Measurements from ENCODE around the gene ABLIM1. TPM values are rescaled to one million over a fixed set of nuclear protein-coding genes. Genes with fewer than 3 reads are reported as not detected.

Gene ABLIM1
- total and polyA plus RNA-seq, 10 of the 15 experiments (the other 5 are each of a cell fraction or from before 2014, with no cell fraction given): 14.2 to 50.5 (median 28.1) TPM

DNA sequence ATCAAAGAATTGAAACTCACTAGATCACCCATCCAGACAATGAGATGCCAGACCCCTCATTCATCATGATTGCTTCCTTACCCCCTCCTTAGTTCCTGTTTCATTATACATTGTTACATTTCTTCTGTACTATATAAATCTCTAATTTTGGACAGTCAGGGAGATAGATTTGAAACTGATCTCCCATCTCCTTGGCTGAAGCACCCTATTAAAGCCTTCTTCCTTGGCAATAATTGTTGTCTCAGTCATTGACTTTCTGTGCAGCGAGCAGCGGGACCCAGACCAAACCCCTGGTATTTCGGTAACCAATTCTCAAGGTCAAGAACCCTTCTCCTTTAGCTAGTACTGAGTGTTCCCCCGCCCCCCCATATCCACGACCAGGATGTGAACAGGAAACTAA, 100.2 kb downstream of the ABLIM1 start:
- RAD21 ChIA-PET (ENCODE audit: unreplicated experiment): interaction anchor here (0.7 kb wide), 1 partner anchor 171 kb away, joined by 3 read pairs; no protein-coding TSS in a partner anchor
- TF ChIP-seq ZNF24 (IDR thresholded peaks at IDR 0.05) (no peak), RBBP5 (conservative IDR thresholded peaks at IDR 0.05) (no peak), HDAC2 (IDR thresholded peaks at IDR 0.05) (no peak), BHLHE40 (IDR thresholded peaks at IDR 0.05; ENCODE audit: borderline replicate concordance in 1 of 2, low read depth in 2 of 2, low read length in 1 of 2) (no peak), PKNOX1 (IDR thresholded peaks at IDR 0.05) (no peak), ELK1 (IDR thresholded peaks at IDR 0.05; ENCODE audit: low read depth, low read length) (no peak), ATF7 (IDR thresholded peaks at IDR 0.05; ENCODE audit: low read depth) (no peak), CHD4 (IDR thresholded peaks at IDR 0.05) (no peak), MEF2B (IDR thresholded peaks at IDR 0.05; ENCODE audit: partially characterized antibody, poor library complexity, severe bottlenecking) (no peak), ZNF384 (IDR thresholded peaks at IDR 0.05; ENCODE audit: borderline replicate concordance, low read depth, low read length) (no peak), NR2C2 (IDR thresholded peaks at IDR 0.05; ENCODE audit: borderline replicate concordance, control insufficient read depth, insufficient read length, low read depth) (no peak), FOS (IDR thresholded peaks at IDR 0.05; ENCODE audit: borderline replicate concordance, extremely low read depth, insufficient read length) (no peak), RELA (IDR thresholded peaks at IDR 0.05; ENCODE audit: borderline replicate concordance, partially characterized antibody) (no peak), RAD21 (IDR thresholded peaks at IDR 0.05; ENCODE audit: insufficient read depth, low read depth, low read length) (no peak), CBX3 (IDR thresholded peaks at IDR 0.05; ENCODE audit: borderline replicate concordance, low read depth) (no peak)
- TF ChIP-seq, protein P1, sequence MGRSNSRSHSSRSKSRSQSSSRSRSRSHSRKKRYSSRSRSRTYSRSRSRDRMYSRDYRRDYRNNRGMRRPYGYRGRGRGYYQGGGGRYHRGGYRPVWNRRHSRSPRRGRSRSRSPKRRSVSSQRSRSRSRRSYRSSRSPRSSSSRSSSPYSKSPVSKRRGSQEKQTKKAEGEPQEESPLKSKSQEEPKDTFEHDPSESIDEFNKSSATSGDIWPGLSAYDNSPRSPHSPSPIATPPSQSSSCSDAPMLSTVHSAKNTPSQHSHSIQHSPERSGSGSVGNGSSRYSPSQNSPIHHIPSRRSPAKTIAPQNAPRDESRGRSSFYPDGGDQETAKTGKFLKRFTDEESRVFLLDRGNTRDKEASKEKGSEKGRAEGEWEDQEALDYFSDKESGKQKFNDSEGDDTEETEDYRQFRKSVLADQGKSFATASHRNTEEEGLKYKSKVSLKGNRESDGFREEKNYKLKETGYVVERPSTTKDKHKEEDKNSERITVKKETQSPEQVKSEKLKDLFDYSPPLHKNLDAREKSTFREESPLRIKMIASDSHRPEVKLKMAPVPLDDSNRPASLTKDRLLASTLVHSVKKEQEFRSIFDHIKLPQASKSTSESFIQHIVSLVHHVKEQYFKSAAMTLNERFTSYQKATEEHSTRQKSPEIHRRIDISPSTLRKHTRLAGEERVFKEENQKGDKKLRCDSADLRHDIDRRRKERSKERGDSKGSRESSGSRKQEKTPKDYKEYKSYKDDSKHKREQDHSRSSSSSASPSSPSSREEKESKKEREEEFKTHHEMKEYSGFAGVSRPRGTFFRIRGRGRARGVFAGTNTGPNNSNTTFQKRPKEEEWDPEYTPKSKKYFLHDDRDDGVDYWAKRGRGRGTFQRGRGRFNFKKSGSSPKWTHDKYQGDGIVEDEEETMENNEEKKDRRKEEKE (IDR thresholded peaks at IDR 0.05): no peak
- TF ChIP-seq, protein P2, sequence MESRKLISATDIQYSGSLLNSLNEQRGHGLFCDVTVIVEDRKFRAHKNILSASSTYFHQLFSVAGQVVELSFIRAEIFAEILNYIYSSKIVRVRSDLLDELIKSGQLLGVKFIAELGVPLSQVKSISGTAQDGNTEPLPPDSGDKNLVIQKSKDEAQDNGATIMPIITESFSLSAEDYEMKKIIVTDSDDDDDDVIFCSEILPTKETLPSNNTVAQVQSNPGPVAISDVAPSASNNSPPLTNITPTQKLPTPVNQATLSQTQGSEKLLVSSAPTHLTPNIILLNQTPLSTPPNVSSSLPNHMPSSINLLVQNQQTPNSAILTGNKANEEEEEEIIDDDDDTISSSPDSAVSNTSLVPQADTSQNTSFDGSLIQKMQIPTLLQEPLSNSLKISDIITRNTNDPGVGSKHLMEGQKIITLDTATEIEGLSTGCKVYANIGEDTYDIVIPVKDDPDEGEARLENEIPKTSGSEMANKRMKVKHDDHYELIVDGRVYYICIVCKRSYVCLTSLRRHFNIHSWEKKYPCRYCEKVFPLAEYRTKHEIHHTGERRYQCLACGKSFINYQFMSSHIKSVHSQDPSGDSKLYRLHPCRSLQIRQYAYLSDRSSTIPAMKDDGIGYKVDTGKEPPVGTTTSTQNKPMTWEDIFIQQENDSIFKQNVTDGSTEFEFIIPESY (IDR thresholded peaks at IDR 0.05): no peak
- intact Hi-C loops (cut with micrococcal nuclease; ENCODE audit: unreplicated experiment) (no loop called here), in situ Hi-C loops (cut with MboI) (no loop called here)
- H2AFZ ChIP-seq (ENCODE audit: control insufficient read depth, low read depth, low read length): no peak overlapping the region
- H3K36me3 ChIP-seq (ENCODE audit: control insufficient read depth in 2 of 2, insufficient read depth in 2 of 2, low read length in 1 of 2): no peaks in the 10 kb centered on the region
- no peak overlapping the region for H3K4me3 ChIP-seq
- peaks cover 2% of the 10 kb centered on the region; the same call in 1 of the 3 replicates for H3K9me3 ChIP-seq (replicated peaks; ENCODE audit: control insufficient read depth, insufficient read depth, low read length)
- CTCF ChIA-PET: no interaction called here
- no peak for FAIRE-seq
- H3K4me1 ChIP-seq (ENCODE audit: control insufficient read depth, insufficient read depth, low read length): no peaks in the 10 kb centered on the region
- no peaks in the 10 kb centered on the region for H4K20me1 ChIP-seq (ENCODE audit: control insufficient read depth, insufficient read depth)
- no peak overlapping the region for H3K9ac ChIP-seq (ENCODE audit: control insufficient read depth, insufficient read depth, low read length)
- no peak overlapping the region for H3K27ac ChIP-seq (ENCODE audit: control insufficient read depth, insufficient read depth)
- no peaks in the 10 kb centered on the region for H3K79me2 ChIP-seq (ENCODE audit: control insufficient read depth, insufficient read depth, low read length)
- H3K27me3 ChIP-seq (replicated peaks in 1 of 2; ENCODE audit: control insufficient read depth in 2 of 2, insufficient read depth in 2 of 2, low read length in 1 of 2): no peaks in the 10 kb centered on the region; a peak in 1 of 4 replicates
- SMC1A ChIA-PET (ENCODE audit: uncharacterized antibody, unreplicated experiment): no interaction called here
- H3K4me2 ChIP-seq (ENCODE audit: control insufficient read depth, insufficient read depth): no peak overlapping the region
- POLR2A ChIA-PET: interaction anchor here (0.7 kb wide), 1 partner anchor 79 kb away, joined by 6 read pairs; no protein-coding TSS in a partner anchor
- WGBS (ENCODE audit: insufficient coverage, insufficient replicate concordance, low lambda C conversion rate, missing lambda C conversion rate): 48% methylated on average over 5 of the region's 5 CpGs
- BruUV-seq (replicated peaks): no TSS peak
- DNase-seq (ENCODE audit: low read depth, low spot score): no peak
- ATAC-seq: no peak
